HFFc6 (cell line): ENCODE measurements around the gene RETSAT. TPM values are rescaled to one million over a fixed set of nuclear protein-coding genes. Genes with fewer than 3 reads are reported as not detected.

ENCODE experiments used
- DNase-seq: peaks from one replicate; pipeline ENCODE4 v3.0.0-alpha.2; 2018
- H3K27ac Mint-ChIP-seq: 2 replicates; pipeline ENCODE4 v1.8.0; 2020; ENCODE audit warnings: mild to moderate bottlenecking, mixed read lengths
- H3K27me3 Mint-ChIP-seq: 2 replicates; pipeline ENCODE4 v1.8.0; 2021; ENCODE audit warnings: mild to moderate bottlenecking, moderate library complexity, mixed read lengths; ENCODE audit not compliant: insufficient read depth
- H3K36me3 Mint-ChIP-seq: 2 replicates; pipeline ENCODE4 v1.8.0; 2021; ENCODE audit warnings: low read depth, mixed read lengths
- H3K4me1 Mint-ChIP-seq: 2 replicates; pipeline ENCODE4 v1.8.0; 2020; ENCODE audit warnings: low read depth, mixed read lengths
- H3K4me3 Mint-ChIP-seq: 2 replicates; pipeline ENCODE4 v1.8.0; 2020; ENCODE audit warnings: mild to moderate bottlenecking, moderate library complexity, mixed read lengths
- H3K9me3 Mint-ChIP-seq: 2 replicates; pipeline ENCODE4 v1.8.0; 2020; ENCODE audit warnings: mild to moderate bottlenecking, mixed read lengths
- long read RNA-seq: library from polyadenylated mRNA; unstranded; transcript quantifications from one replicate; pipeline ENCODE4 v2.0.0, GENCODE V29; 2019
- total RNA-seq, 6 experiments: library from RNA; stranded (reverse); fragmentation: NEBNext Ultra II Directional; extraction: Animal tissue kit (Norgen Biotek cat#: 25700); gene quantifications; 2 replicates in 1 of 6; 3 replicates in 5 of 6; pipeline ENCODE4 v1.2.3, GENCODE V29; 2021
- TF ChIP-seq, protein P1 (sequence below): fragments of 200-600 bp; sonication (generic); IDR thresholded peaks from 2 replicates; pipeline ENCODE4 v1.5.0; 2021; ENCODE audit warnings: antibody characterized with exemption, mild to moderate bottlenecking

Gene RETSAT
- 10 to 100 TPM; 36.3 to 50.4 (median 39.0) TPM for total RNA-seq
- long read RNA-seq, transcript RETSAT-201 (11 exons, 3,100 nt): major isoform, 10 of 18 reads
- long read RNA-seq, partial matches to known transcripts: 3 of 18 reads
- long read RNA-seq, other reads (novel, unspliced or antisense): 5 of 18 reads

DNA sequence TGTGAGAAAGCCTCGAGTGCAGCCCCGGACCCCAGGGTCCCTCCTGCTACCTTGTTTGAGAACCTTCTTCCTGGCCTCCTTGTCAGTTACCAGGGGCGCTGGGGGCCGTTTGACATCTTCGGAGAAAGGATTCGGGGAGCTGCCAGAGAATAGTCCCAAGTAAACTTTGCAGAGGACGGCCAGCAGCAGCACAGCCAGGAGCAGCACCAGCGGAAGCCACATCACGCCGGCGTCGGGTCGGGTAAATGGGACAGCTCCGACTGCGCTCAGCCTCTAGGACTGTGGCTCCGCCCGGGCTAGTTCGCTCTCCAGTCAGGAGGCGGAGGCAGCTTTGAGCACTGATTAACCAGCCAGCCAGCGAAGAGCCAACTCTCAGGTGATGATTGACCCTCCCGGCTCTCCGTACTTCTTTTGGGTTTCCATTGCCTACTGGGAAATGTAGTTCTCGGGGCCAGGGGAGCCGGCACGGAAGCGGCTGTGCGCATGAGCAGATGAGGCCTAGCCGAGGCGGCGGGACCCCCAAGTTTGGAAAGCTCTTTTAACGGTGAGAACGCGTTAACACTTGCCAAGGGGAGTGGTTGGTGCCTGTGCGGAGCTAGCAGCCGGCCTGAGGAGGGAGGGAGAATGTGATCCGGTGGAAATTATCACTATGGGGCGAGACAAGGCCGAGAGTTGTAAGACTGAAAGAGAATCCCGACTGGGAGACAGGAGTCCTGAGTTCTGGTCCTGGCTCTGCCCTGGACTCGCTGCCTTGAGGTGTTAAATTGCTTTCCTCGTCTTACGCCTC lies at the start of gene RETSAT, which contains the start of gene ELMOD3:
TSS of gene RETSAT (minus strand) at position 243 of the 787 bp plus-strand sequence. CDS start at position 222, 21 bp downstream.
TSS of gene ELMOD3 (plus strand) at position 484 of the 787 bp plus-strand sequence. CDS start 2,430 bp downstream, outside the sequence.
- peak within 1 kb of the TSS; percentile 97 for H3K4me3 Mint-ChIP-seq
- TF ChIP-seq, protein P1, sequence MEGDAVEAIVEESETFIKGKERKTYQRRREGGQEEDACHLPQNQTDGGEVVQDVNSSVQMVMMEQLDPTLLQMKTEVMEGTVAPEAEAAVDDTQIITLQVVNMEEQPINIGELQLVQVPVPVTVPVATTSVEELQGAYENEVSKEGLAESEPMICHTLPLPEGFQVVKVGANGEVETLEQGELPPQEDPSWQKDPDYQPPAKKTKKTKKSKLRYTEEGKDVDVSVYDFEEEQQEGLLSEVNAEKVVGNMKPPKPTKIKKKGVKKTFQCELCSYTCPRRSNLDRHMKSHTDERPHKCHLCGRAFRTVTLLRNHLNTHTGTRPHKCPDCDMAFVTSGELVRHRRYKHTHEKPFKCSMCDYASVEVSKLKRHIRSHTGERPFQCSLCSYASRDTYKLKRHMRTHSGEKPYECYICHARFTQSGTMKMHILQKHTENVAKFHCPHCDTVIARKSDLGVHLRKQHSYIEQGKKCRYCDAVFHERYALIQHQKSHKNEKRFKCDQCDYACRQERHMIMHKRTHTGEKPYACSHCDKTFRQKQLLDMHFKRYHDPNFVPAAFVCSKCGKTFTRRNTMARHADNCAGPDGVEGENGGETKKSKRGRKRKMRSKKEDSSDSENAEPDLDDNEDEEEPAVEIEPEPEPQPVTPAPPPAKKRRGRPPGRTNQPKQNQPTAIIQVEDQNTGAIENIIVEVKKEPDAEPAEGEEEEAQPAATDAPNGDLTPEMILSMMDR: no peak
- peak; percentile 100 for DNase-seq
- no peaks in the 10 kb centered on the region for H3K9me3 Mint-ChIP-seq
- peak within 1 kb of the TSS; percentile 94 for H3K27ac Mint-ChIP-seq
- H3K36me3 Mint-ChIP-seq: peaks cover 30% of the 10 kb centered on the region
- no peaks in the 10 kb centered on the region; the same call in none of the 2 replicates for H3K27me3 Mint-ChIP-seq
- peaks cover 28% of the 10 kb centered on the region for H3K4me1 Mint-ChIP-seq

DNA sequence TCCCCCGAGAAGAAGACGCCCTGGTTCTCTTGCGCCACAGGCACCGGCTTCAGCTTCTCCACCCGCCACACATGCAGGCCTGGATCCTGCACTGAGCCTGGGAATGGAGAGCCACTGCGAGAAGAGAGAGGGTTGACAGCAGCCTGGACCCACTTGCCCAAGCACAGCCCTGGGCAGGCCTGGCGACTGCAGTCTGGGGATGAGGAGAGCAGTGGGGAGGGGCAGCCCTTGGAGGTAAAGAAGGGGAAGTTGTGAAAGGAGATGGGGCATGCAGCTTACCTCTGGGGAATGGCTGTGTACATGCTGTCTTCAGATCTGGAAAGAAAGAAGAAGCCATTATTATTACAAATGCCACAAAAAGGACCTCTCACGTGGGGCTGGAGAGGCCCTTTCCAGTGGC lies 47.5 kb upstream of the RETSAT start:
- Mint-ChIP-seq H3K9me3 (peaks cover 6% of the 10 kb centered on the region; the same call in 1 of the 2 replicates), H3K4me1 (peaks cover 13% of the 10 kb centered on the region; the same call in 1 of the 2 replicates), H3K4me3 (no peak overlapping the region), H3K27ac (no peak overlapping the region), H3K27me3 (no peaks in the 10 kb centered on the region; the same call in 1 of the 2 replicates), H3K36me3 (0 out of 2 replicates have a peak, but pooled peaks cover 8% of the 10 kb centered on the region)
- TF ChIP-seq, protein P1: no peak
- DNase-seq: no peak

DNA sequence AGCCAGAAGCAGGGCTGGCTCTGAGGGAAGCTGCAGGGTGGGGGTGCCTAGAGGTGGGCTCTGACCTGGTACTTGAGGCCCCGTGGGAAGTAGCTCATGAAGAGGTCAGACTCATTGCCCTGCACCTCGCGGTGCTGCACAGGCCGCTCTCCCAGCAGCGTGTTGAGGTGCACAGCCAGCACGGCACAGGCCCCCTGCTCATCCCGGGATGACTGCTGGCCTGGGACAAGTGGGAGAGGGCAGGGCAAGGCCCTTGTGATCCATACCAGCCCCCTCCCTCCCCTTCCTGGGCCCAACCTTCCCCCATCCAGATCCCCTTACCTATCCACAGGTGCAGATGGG lies 47.1 kb upstream of the RETSAT start:
- no peak overlapping the region for H3K4me3 Mint-ChIP-seq
- no peak for DNase-seq
- TF ChIP-seq, protein P1: no peak
- 0 out of 2 replicates have a peak, but pooled peaks cover 8% of the 10 kb centered on the region for H3K36me3 Mint-ChIP-seq
- H3K27ac Mint-ChIP-seq: no peak overlapping the region
- H3K4me1 Mint-ChIP-seq: peaks cover 13% of the 10 kb centered on the region; the same call in 1 of the 2 replicates
- H3K27me3 Mint-ChIP-seq: no peaks in the 10 kb centered on the region; the same call in 1 of the 2 replicates
- peaks cover 6% of the 10 kb centered on the region; the same call in 1 of the 2 replicates for H3K9me3 Mint-ChIP-seq

DNA sequence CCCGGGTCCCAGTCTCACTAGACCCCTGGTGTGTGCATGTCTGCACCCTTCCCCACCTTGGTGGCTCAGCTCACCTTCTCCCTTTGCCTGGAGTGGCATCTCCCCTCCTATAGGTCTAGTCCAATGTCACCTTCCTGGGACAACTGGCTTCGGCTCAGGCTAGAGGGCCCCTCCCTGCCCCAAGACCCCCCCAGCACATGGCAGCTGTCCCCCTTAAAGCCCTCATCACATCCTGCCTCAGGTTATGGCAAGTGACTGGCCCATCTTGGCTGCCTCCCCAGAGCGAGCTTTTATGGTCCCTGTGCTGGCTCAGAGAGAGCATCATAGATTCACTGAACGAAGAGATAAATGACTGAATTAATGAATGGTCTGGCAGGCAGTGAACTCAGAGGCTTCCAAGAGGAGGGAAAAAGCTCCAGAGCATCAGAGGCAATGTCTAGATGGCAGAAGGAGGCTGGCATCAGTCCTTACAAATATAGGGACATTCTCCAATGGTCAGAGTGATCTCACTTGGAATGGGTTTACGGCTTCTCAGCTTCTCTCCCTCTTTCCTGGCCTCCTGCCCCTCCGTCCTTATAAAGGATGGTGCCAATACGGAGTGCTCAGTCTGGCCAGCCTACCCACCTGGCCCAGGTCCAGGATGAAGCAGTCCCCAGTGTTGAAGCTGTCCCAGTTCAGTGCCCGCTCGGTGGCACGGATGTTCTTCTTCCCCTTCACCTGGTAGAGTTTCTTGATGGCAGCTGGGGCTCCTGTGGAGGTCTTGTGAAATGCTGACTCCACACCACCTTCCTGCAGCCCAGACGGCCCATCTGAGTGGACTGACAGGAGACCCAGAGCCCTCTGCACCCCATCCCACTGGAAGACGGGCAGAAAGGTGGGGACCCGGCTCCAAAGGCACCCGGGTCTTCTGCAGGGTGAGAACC lies 46.5 kb upstream of the RETSAT start:
- H3K36me3 Mint-ChIP-seq: 0 out of 2 replicates have a peak, but pooled peaks cover 8% of the 10 kb centered on the region
- H3K9me3 Mint-ChIP-seq: peaks cover 6% of the 10 kb centered on the region; the same call in 1 of the 2 replicates
- TF ChIP-seq, protein P1: no peak
- no peak overlapping the region for H3K4me3 Mint-ChIP-seq
- no peak overlapping the region for H3K27ac Mint-ChIP-seq
- no peaks in the 10 kb centered on the region; the same call in 1 of the 2 replicates for H3K27me3 Mint-ChIP-seq
- DNase-seq: no peak
- H3K4me1 Mint-ChIP-seq: peaks cover 13% of the 10 kb centered on the region; the same call in 1 of the 2 replicates

DNA sequence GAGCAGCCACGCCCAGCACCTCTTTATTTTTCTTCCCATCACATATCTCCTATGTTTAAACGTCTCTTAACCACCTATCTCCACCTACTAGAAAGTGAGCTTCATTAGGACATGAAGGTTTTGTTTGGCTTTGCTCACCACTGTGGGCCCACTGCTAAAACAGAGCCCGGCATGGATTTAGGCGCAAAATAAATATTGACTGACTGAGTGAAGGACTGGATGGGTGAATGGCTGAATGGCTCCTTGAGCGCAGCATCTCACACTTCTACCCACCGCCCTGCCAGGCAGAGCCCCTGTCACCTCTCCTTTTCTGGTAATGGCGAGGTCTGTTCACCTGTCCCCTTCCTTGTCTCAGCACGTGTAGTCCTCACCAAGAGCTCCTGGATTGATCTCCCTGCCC lies 45.7 kb upstream of the RETSAT start:
- TF ChIP-seq, protein P1: no peak
- Mint-ChIP-seq H3K4me3 (no peak overlapping the region), H3K9me3 (peaks cover 6% of the 10 kb centered on the region; the same call in 1 of the 2 replicates), H3K27me3 (no peaks in the 10 kb centered on the region; the same call in 1 of the 2 replicates), H3K36me3 (0 out of 2 replicates have a peak, but pooled peaks cover 8% of the 10 kb centered on the region), H3K27ac (no peak overlapping the region), H3K4me1 (peaks cover 7% of the 10 kb centered on the region; the same call in 1 of the 2 replicates)
- no peak for DNase-seq
